ENCODE results near the gene LTN1.
"Not testable (repeated sequence)": the region's sequence is repeated elsewhere in the genome, so short reads cannot be mapped to it uniquely, and the experiment has no call there.

Gene LTN1

GRCh38 chr21:28988146-28988545 lies 4.5 kb downstream of the LTN1 start:
- not testable (repeated sequence) for DNase-seq (ENCODE audit: low spot score)

GRCh38 chr21:28986677-28987076 lies 6.0 kb downstream of the LTN1 start:
- no peak for DNase-seq (ENCODE audit: low spot score)

GRCh38 chr21:28982637-28983036 lies 10.0 kb downstream of the LTN1 start:
- no peak for DNase-seq (ENCODE audit: low spot score)

- no peak for DNase-seq (ENCODE audit: low spot score)
These were observed 13.6 kb downstream of the LTN1 start for GRCh38 chr21:28979092-28979491.

- DNase-seq (ENCODE audit: low spot score) = no peak
These were observed 17.3 kb downstream of the LTN1 start for GRCh38 chr21:28975397-28975796.

DNA sequence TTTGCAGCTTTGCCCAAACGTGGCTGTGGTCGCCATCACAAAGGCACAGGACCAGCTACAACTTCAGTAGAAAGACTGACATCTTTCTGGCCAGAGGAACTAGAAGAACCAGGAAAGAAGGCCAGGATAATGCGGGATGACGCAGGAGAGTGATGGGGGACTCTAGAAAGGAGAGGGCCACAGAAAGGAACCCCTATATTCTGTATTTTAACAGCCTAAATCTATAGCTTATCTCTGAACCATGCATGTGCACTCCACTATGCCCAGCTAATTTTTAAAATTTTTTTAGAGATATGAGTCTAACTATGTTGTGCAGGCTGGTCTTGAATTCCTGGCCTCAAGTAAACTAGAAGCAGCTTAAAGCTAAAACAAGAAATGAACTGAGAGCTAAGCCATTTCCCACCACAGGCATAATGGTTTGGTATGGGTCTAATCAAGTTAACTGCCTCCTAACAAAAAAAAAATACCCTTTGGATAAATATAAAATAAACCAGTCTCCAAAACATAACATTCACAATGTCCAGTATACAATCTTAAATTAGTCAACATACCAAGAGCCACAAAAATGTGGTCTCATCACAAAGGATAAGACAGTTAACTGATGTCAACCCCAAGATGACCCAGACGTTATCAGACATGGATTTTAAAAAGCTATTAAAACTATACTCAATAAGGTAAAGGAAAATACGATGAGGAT lies 18.0 kb downstream of the LTN1 start:
- DNase-seq (ENCODE audit: low spot score) = no peak

DNA sequence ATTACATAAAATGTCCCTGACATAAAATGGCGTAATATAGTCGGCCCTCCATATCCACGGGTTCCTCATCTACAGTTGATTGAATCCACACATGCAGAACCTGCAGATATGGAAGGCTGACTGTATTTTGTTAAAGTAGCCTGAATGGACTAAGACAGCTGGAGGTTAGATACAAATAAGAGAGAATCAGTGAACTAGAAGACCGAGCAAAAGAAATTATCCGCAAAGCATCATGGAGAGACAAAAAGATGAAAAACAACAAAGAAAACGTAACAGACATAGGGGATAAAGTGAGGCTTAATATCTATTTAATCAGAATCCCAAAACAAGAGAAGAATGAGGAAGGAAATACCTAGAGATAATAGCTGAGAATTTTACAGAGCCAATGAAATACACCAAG lies 20.3 kb downstream of the LTN1 start:
- no peak for DNase-seq (ENCODE audit: low spot score)

- DNase-seq (ENCODE audit: low spot score) = no peak
These were observed 21.5 kb downstream of the LTN1 start for GRCh38 chr21:28971171-28971570.

GRCh38 chr21:28963831-28964230 lies 28.8 kb downstream of the LTN1 start:
- DNase-seq (ENCODE audit: low spot score) = no peak

DNA sequence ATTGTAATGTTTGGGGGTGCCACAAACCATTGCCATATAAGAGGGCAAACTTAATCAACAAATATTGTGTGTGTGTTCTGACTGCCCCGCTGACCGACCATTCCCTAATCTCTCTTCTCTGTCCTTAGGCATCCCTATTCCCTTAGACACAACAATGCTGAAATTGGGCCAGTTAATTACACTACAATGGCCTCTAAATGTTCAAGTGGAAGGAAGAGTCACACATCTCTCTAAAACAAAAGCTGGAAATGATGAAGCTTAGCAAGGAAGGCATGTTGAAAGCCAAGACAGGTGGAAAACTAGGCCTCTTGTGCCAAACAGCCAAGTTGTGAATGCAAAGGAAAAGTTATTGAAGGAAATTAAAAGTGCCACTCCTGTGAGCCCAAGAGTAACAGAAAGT lies 30.2 kb downstream of the LTN1 start:
- DNase-seq (ENCODE audit: low spot score) = no peak

GRCh38 chr21:28961927-28962326 lies 30.8 kb downstream of the LTN1 start:
- DNase-seq (ENCODE audit: low spot score) = no peak

DNA sequence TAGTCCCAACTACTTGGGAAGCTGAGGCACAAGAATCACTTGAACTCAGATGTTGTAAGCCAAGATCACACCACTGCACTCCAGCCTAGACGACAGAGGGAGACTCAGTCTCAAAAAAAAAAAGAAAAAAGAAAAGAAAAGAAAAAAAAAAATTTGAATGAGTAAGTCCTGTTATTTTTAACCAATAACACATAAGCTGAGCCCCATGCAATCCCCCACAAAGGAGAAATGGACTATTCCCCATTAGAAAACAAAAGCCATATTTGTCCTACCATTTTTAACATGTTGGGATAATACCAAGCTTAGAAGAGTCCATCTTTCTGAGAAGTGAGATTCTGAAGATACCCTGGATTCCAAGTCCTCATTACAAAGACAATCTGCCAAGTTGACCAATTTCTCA lies 32.4 kb downstream of the LTN1 start:
- no peak for DNase-seq (ENCODE audit: low spot score)

- DNase-seq (ENCODE audit: low spot score) = peak; percentile 22
These were observed 33.1 kb downstream of the LTN1 start for GRCh38 chr21:28959367-28960099.

DNA sequence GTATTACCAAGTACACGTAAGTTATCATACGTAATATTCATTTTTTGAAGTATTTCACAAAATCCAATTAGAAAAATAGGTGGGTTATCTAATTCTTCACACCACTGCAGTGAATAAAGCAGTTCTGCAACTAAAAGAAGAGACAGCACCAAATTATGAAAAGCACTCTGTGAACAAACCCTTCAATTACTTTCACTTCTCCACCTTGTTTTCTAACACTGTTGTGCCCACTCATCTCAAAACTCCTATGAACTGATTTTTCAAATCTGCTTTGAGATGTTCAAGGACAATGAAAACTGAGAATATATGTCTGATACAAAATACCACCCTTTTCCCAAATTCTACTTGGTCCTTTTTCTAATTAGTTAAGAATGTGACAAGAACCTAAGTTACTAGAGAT lies 39.4 kb downstream of the LTN1 start:
- no peak for DNase-seq (ENCODE audit: low spot score)

- no peak for DNase-seq (ENCODE audit: low spot score)
These were observed 40.0 kb downstream of the LTN1 start for GRCh38 chr21:28952686-28953085.

DNA sequence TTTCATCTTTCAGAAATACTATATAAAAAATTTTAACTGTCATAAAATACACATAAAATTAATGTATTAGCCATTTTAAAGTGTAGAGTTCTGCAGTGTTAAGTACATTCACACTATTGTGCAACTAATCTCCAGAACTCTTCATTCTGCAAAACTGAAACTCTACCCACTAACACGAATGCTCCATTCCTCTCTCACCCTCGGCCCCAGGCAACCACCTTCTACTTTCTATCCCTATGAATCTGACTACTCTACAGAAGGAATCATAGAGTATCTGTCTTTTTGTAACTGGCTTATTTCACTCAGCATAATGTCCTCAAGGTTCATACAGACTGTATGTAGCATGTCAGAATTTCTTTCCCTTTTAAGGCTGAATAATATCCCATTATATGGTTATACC lies 43.4 kb downstream of the LTN1 start:
- no peak for DNase-seq (ENCODE audit: low spot score)

- DNase-seq (ENCODE audit: low spot score) = no peak
These were observed 48.4 kb downstream of the LTN1 start for GRCh38 chr21:28944296-28944695.

DNA sequence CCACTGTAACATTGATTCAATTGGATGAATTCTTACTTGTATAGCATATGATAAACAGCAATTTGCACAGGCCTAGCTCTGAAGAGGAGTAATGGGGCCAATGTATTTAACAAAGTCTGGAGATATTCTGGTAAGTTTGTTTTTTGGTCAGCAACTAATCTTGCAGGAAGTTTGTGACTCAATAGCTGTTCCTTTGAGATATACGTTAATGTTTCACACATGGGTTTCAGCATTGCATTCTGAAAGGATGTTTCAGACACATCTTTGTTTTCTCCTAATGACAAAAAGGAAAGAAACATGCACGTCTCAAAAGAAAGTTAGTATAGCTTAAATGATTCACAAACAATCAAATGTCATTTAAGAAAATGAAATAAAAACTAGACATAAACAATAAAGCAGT lies 49.0 kb downstream of the LTN1 start:
- DNase-seq (ENCODE audit: low spot score) = no peak

DNA sequence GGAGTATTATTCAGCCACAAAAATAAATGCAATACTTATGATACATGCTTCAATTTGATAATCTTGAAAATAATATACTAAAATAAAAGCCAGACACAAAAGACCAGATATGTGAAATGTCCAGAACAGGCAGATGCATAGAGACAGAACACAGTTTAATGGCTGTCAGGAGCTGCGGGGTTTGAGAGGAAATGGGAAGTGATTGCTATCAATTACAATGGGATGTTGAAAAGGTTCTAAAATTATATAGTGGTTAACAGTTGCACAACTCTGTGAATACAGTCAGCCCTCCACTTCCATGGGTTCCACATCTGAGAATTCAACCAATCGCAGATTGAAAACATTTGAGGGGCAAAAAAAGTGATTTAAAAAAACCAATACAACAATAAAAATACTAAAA lies 54.0 kb downstream of the LTN1 start:
- no peak for DNase-seq (ENCODE audit: low spot score)

DNA sequence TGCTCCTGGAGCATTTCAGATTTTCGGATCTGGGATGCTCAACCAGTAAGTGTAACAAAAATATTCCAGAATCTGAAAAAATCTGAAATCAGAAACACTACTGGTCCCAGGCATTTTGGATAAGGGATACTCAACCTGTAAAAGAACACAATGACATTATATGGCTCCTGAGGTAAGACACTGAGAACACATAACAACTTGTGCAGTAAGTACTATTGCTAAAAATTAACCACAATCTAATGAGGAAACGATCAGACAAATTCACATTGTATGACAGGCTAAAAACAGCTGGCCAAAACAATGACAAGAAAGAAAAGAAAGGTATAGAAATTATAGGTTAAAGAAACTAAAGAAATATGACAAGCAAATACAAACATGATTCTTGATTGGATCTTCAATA lies 54.9 kb downstream of the LTN1 start:
- no peak for DNase-seq (ENCODE audit: low spot score)

DNA sequence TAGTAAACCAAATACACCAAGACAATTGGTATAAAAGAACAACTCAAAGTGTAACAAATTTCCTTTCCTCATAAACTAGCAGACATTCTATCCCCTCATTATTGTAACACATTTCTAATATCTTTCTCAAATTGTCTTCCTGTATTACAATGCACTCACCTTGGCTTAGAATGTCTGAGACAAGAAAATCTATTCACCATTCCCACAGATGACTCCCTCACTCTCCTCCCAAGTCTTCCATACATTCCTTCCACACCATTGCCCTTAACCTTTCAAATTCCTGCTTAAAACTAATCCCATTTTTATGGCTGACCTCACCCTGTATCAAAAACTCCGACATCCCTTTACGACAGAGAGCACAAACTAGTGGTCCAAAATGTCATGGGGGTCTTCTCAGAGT lies 56.0 kb downstream of the LTN1 start:
- DNase-seq (ENCODE audit: low spot score) = no peak

- DNase-seq (ENCODE audit: low spot score) = no peak
These were observed 56.6 kb downstream of the LTN1 start for GRCh38 chr21:28936036-28936435.

- DNase-seq (ENCODE audit: low spot score) = no peak
These were observed 60.0 kb downstream of the LTN1 start for GRCh38 chr21:28932717-28933116.

Data from AG08396 (cell line).